Measurements from ENCODE around the gene DLST. TPM values are rescaled to one million over a fixed set of nuclear protein-coding genes. Genes with fewer than 3 reads are reported as not detected.

The DLST gene
- total and polyA plus RNA-seq, 2 of the 4 experiments (the other 2 are of a cell fraction), result 58.6 to 119 TPM

DNA sequence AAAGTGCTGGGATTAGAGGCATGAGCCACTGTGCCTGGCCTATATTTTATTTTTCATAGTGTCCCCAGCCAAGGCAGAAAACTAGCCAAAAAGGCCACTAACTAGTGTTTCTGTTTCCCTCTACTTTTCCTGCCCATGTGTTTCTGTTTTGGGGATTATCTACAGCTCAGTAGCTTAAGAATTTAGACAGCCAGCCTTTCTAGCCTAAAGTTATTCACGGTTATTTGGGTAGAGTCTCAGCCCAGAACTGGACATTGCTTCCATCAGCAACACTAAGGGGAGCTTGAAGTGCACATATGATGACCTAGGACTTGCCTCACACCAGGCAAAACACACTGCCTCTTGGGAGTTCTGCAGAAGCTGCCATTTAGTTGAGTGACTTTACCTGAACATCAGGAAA, 23.7 kb upstream of the DLST start:
- no peak overlapping the region for H3K4me3 ChIP-seq (ENCODE audit: insufficient read depth, low read depth, low read length)
- ChIA-PET CTCF (no interaction called here), POLR2A (ENCODE audit: unreplicated experiment) (no interaction called here)
- H2BK120ac ChIP-seq (ENCODE audit: low read depth, low read length), result no peak overlapping the region
- DNase-seq (no peak), ATAC-seq (ENCODE audit: low read depth) (no peak)
- no peak overlapping the region for H2AFZ ChIP-seq (replicated peaks; ENCODE audit: low read length, poor library complexity)
- no peak overlapping the region for H3K4me2 ChIP-seq (ENCODE audit: low read depth, low read length)
- peaks cover 11% of the 10 kb centered on the region for H3K9me1 ChIP-seq (ENCODE audit: insufficient read depth, low read length)
- peaks cover 17% of the 10 kb centered on the region for H3K4me1 ChIP-seq (ENCODE audit: control insufficient read depth, insufficient read depth, low read length)
- H4K8ac ChIP-seq (ENCODE audit: low read depth in 2 of 2, low read length in 2 of 2), result no peak overlapping the region
- no peaks in the 10 kb centered on the region for H3K27me3 ChIP-seq (ENCODE audit: control insufficient read depth, insufficient read depth, low read length)
- no peaks in the 10 kb centered on the region for H3K9me3 ChIP-seq (ENCODE audit: control insufficient read depth, insufficient read depth, low read length)
- H3K56ac ChIP-seq (ENCODE audit: extremely low read depth, insufficient read depth, low read length), result no peak overlapping the region
- 80% methylated on average over 1 of the region's 1 CpG; no CpG with 5 or more reads in 1 of the 2 experiments for WGBS, 2 experiments (ENCODE audit: extremely low coverage in 2 of 2, insufficient read length in 1 of 2)
- no peak overlapping the region for H2BK20ac ChIP-seq (ENCODE audit: low read depth, low read length)
- H3K27ac ChIP-seq (ENCODE audit: insufficient read depth, low read length), result no peak overlapping the region
- no peak overlapping the region for H3K23ac ChIP-seq (ENCODE audit: low read depth, low read length)
- no TSS peak for BruUV-seq (replicated peaks)
- H3K14ac ChIP-seq (replicated peaks; ENCODE audit: low read depth, low read length), result no peak overlapping the region
- dilution Hi-C loops (cut with HindIII; ENCODE audit: low sequenced_read_pairs, unreplicated experiment), result no loop called here
- peaks cover 0 to 4% of the 10 kb centered on the region in 2 experiments; a peak in 1 of 4 replicates for H3K79me1 ChIP-seq (ENCODE audit: low read depth in 1 of 2, low read length in 2 of 2)
- no peak overlapping the region for H3K18ac ChIP-seq (ENCODE audit: low read depth, low read length)
- in situ Hi-C loops (cut with MboI; ENCODE audit: low sequenced_read_pairs), result no loop called here
- H3K9ac ChIP-seq (ENCODE audit: low read depth, low read length), result no peak overlapping the region
- H4K5ac ChIP-seq (ENCODE audit: low read depth, low read length), result no peak overlapping the region
- H2BK15ac ChIP-seq (ENCODE audit: low read depth, low read length), result no peak overlapping the region
- H2AK5ac ChIP-seq (ENCODE audit: low read depth, low read length), result no peak overlapping the region
- no peak overlapping the region for H3K4ac ChIP-seq (ENCODE audit: low read depth, low read length)
- H4K91ac ChIP-seq (ENCODE audit: insufficient read depth, low read depth, low read length), result no peak overlapping the region
- no peaks in the 10 kb centered on the region for H3K36me3 ChIP-seq (ENCODE audit: control insufficient read depth, insufficient read depth, low read length)
- no peak overlapping the region for H2BK5ac ChIP-seq (ENCODE audit: low read depth, low read length, poor library complexity, severe bottlenecking)
- TF ChIP-seq, protein P1, sequence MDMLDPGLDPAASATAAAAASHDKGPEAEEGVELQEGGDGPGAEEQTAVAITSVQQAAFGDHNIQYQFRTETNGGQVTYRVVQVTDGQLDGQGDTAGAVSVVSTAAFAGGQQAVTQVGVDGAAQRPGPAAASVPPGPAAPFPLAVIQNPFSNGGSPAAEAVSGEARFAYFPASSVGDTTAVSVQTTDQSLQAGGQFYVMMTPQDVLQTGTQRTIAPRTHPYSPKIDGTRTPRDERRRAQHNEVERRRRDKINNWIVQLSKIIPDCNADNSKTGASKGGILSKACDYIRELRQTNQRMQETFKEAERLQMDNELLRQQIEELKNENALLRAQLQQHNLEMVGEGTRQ (IDR thresholded peaks at IDR 0.05; ENCODE audit: low read depth, low read length), result no peak
- TF ChIP-seq CEBPB (IDR thresholded peaks at IDR 0.05; ENCODE audit: low read depth, low read length) (no peak), BHLHE40 (IDR thresholded peaks at IDR 0.05; ENCODE audit: low read depth, low read length) (no peak), FOS (IDR thresholded peaks at IDR 0.05; ENCODE audit: low read depth, low read length) (no peak), NFE2L2 (IDR thresholded peaks at IDR 0.05; ENCODE audit: low read depth, low read length) (no peak), RFX5 (IDR thresholded peaks at IDR 0.05; ENCODE audit: low read depth, low read length) (no peak), MAZ (IDR thresholded peaks at IDR 0.05; ENCODE audit: borderline replicate concordance, low read depth, low read length) (no peak), SMC3 (IDR thresholded peaks at IDR 0.05; ENCODE audit: low read depth, low read length) (no peak), CHD1 (IDR thresholded peaks at IDR 0.05; ENCODE audit: low read depth, low read length) (no peak), POLR2A (IDR thresholded peaks at IDR 0.05; ENCODE audit: low read depth, low read length) (no peak), MXI1 (IDR thresholded peaks at IDR 0.05; ENCODE audit: borderline replicate concordance, low read depth, low read length) (no peak), RCOR1 (IDR thresholded peaks at IDR 0.05; ENCODE audit: insufficient replicate concordance, low read length) (no peak), RAD21 (IDR thresholded peaks at IDR 0.05; ENCODE audit: low read length) (no peak), MAFK (IDR thresholded peaks at IDR 0.05; ENCODE audit: low read depth, low read length) (no peak)
- TF ChIP-seq, protein P2, sequence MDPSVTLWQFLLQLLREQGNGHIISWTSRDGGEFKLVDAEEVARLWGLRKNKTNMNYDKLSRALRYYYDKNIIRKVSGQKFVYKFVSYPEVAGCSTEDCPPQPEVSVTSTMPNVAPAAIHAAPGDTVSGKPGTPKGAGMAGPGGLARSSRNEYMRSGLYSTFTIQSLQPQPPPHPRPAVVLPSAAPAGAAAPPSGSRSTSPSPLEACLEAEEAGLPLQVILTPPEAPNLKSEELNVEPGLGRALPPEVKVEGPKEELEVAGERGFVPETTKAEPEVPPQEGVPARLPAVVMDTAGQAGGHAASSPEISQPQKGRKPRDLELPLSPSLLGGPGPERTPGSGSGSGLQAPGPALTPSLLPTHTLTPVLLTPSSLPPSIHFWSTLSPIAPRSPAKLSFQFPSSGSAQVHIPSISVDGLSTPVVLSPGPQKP (IDR thresholded peaks at IDR 0.05; ENCODE audit: borderline replicate concordance, low read depth, low read length), result no peak
- TF ChIP-seq, protein P3, sequence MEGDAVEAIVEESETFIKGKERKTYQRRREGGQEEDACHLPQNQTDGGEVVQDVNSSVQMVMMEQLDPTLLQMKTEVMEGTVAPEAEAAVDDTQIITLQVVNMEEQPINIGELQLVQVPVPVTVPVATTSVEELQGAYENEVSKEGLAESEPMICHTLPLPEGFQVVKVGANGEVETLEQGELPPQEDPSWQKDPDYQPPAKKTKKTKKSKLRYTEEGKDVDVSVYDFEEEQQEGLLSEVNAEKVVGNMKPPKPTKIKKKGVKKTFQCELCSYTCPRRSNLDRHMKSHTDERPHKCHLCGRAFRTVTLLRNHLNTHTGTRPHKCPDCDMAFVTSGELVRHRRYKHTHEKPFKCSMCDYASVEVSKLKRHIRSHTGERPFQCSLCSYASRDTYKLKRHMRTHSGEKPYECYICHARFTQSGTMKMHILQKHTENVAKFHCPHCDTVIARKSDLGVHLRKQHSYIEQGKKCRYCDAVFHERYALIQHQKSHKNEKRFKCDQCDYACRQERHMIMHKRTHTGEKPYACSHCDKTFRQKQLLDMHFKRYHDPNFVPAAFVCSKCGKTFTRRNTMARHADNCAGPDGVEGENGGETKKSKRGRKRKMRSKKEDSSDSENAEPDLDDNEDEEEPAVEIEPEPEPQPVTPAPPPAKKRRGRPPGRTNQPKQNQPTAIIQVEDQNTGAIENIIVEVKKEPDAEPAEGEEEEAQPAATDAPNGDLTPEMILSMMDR (conservative IDR thresholded peaks at IDR 0.05; ENCODE audit: low read depth, low read length), result no peak
- H4K20me1 ChIP-seq (ENCODE audit: insufficient read depth, low read length), result peaks cover 3% of the 10 kb centered on the region; the same call in 1 of the 2 replicates
- intact Hi-C loops (cut with micrococcal nuclease), result no loop called here
- H2AK9ac ChIP-seq (replicated peaks; ENCODE audit: low read depth, low read length, poor library complexity), result no peak overlapping the region

Data from IMR-90 (cell line).